A549 (cell line): ENCODE measurements around the gene SYNPO2.

Experiments used
- CTCF ChIP-seq: fragments of >200 bp; sonication (Bioruptor Twin); formaldehyde crosslinking; IDR thresholded peaks from 3 replicates; pipeline ENCODE4 v1.5.1; 2016
- HMGXB4 ChIP-seq: fragments of 250-450 bp; sonication (Bioruptor Pico); IDR thresholded peaks from 2 replicates; pipeline ENCODE4 v1.5.0; 2021; ENCODE audit warnings: mild to moderate bottlenecking, moderate library complexity, borderline replicate concordance
- MAFK ChIP-seq: fragments of 450-650 bp; IDR thresholded peaks from 2 replicates; pipeline ENCODE4 v1.6.1; 2014; ENCODE audit not compliant: partially characterized antibody
- RNF2 ChIP-seq: fragments of 200-600 bp; sonication (generic); IDR thresholded peaks from 2 replicates; pipeline ENCODE4 v1.6.1; 2016; ENCODE audit warnings: low read depth, mild to moderate bottlenecking, antibody characterized with exemption, moderate library complexity, borderline replicate concordance

- TF ChIP-seq CTCF (no peak), HMGXB4 (CRISPR knock-in tag) (no peak), RNF2 (no peak), MAFK (no peak)
Measured at GRCh38 chr4:118973295-118973694, 84.6 kb downstream of the SYNPO2 start.
